SK-N-SH treated with all-trans-retinoic acid at 6 μM for 48 hours (cell line): ENCODE measurements around the gene FANCC.

Experiments
- ATAC-seq: fragments of 200-7000 bp; cut with Tn5 transposase; 3 replicates; pipeline ENCODE4 v1.9.1; 2020; ENCODE audit warnings: mild to moderate bottlenecking, moderate library complexity
- ARNTL ChIP-seq: fragments of 450-650 bp; formaldehyde crosslinking; IDR thresholded peaks from 2 replicates; pipeline ENCODE4 v1.5.0; 2020; ENCODE audit warnings: low read depth, mild to moderate bottlenecking, moderate library complexity, borderline replicate concordance
- BACH2 ChIP-seq: fragments of 250-450 bp; sonication (Bioruptor Pico); IDR thresholded peaks from 2 replicates; pipeline ENCODE4 v1.9.0; 2021; ENCODE audit warnings: mild to moderate bottlenecking, borderline replicate concordance
- CSDC2 ChIP-seq: fragments of 250-450 bp; sonication (Bioruptor Pico); IDR thresholded peaks from 2 replicates; pipeline ENCODE4 v1.5.0; 2020; ENCODE audit warnings: mild to moderate bottlenecking, moderate library complexity
- ESRRG ChIP-seq: fragments of 250-450 bp; sonication (Bioruptor Pico); IDR thresholded peaks from 2 replicates; pipeline ENCODE4 v1.6.1; 2021; ENCODE audit warnings: mild to moderate bottlenecking
- GLIS3 ChIP-seq: fragments of 250-450 bp; sonication (Bioruptor Pico); IDR thresholded peaks from 2 replicates; pipeline ENCODE4 v1.5.0; 2020; ENCODE audit warnings: mild to moderate bottlenecking, moderate library complexity
- ISL1 ChIP-seq: fragments of 250-450 bp; sonication (Bioruptor Pico); IDR thresholded peaks from 2 replicates; pipeline ENCODE4 v2.1.2; 2022; ENCODE audit warnings: mild to moderate bottlenecking, moderate library complexity
- OSR1 ChIP-seq: fragments of 250-450 bp; sonication (Bioruptor Pico); IDR thresholded peaks from 2 replicates; pipeline ENCODE4 v1.8.0; 2022; ENCODE audit warnings: moderate library complexity, mild to moderate bottlenecking, inconsistent platforms
- POU6F1 ChIP-seq: fragments of 250-450 bp; sonication (Bioruptor Pico); IDR thresholded peaks from 2 replicates; pipeline ENCODE4 v1.8.0; 2021; ENCODE audit warnings: low read depth, mild to moderate bottlenecking, moderate library complexity, borderline replicate concordance
- PPARA ChIP-seq: fragments of 250-450 bp; sonication (Bioruptor Pico); IDR thresholded peaks from 2 replicates; pipeline ENCODE4 v1.5.0; 2020; ENCODE audit warnings: mild to moderate bottlenecking, borderline replicate concordance
- RARB ChIP-seq: fragments of 250-450 bp; sonication (Bioruptor Pico); IDR thresholded peaks from 2 replicates; pipeline ENCODE4 v1.8.0; 2021; ENCODE audit warnings: mild to moderate bottlenecking, moderate library complexity
- SNAI2 ChIP-seq: fragments of 250-450 bp; sonication (Bioruptor Pico); IDR thresholded peaks from 2 replicates; pipeline ENCODE4 v1.5.0; 2020; ENCODE audit warnings: mild to moderate bottlenecking, moderate library complexity
- TCF4 ChIP-seq: fragments of 250-450 bp; sonication (Bioruptor Pico); IDR thresholded peaks from 2 replicates; pipeline ENCODE4 v1.8.0; 2021; ENCODE audit warnings: mild to moderate bottlenecking, moderate library complexity, borderline replicate concordance
- ZC3H10 ChIP-seq: fragments of 250-450 bp; sonication (Bioruptor Pico); IDR thresholded peaks from 2 replicates; pipeline ENCODE4 v1.5.1; 2021; ENCODE audit warnings: mild to moderate bottlenecking, moderate library complexity
- ZFP3 ChIP-seq: fragments of 250-450 bp; sonication (Bioruptor Pico); IDR thresholded peaks from 2 replicates; pipeline ENCODE4 v1.5.0; 2020; ENCODE audit warnings: mild to moderate bottlenecking, moderate library complexity
- ZFP30 ChIP-seq: fragments of 450-650 bp; formaldehyde crosslinking; IDR thresholded peaks from 2 replicates; pipeline ENCODE4 v1.5.0; 2022; ENCODE audit warnings: mild to moderate bottlenecking, moderate library complexity
- ZNF565 ChIP-seq: fragments of 450-650 bp; formaldehyde crosslinking; conservative IDR thresholded peaks from 2 replicates; pipeline ENCODE4 v1.5.0; 2020; ENCODE audit warnings: low read depth, mild to moderate bottlenecking, moderate library complexity
- ZNF70 ChIP-seq: fragments of 450-650 bp; formaldehyde crosslinking; IDR thresholded peaks from 2 replicates; pipeline ENCODE4 v1.5.0; 2020; ENCODE audit warnings: mild to moderate bottlenecking, moderate library complexity
- ZNF8 ChIP-seq: fragments of 450-650 bp; formaldehyde crosslinking; IDR thresholded peaks from 2 replicates; pipeline ENCODE4 v1.5.0; 2020; ENCODE audit warnings: mild to moderate bottlenecking, moderate library complexity
- TF ChIP-seq, protein P1 (sequence below): fragments of 250-450 bp; sonication (Bioruptor Pico); IDR thresholded peaks from 2 replicates; pipeline ENCODE4 v1.8.0; 2020; ENCODE audit warnings: mild to moderate bottlenecking, moderate library complexity, borderline replicate concordance
- TF ChIP-seq, protein P2 (sequence below): fragments of 250-450 bp; sonication (Bioruptor Pico); IDR thresholded peaks from 2 replicates; pipeline ENCODE4 v1.5.1; 2021; ENCODE audit warnings: mild to moderate bottlenecking, moderate library complexity
- TF ChIP-seq, protein P3 (sequence below): fragments of 250-450 bp; sonication (Bioruptor Pico); IDR thresholded peaks from 2 replicates; pipeline ENCODE4 v1.5.0; 2020; ENCODE audit warnings: mild to moderate bottlenecking, moderate library complexity

FANCC gene

DNA sequence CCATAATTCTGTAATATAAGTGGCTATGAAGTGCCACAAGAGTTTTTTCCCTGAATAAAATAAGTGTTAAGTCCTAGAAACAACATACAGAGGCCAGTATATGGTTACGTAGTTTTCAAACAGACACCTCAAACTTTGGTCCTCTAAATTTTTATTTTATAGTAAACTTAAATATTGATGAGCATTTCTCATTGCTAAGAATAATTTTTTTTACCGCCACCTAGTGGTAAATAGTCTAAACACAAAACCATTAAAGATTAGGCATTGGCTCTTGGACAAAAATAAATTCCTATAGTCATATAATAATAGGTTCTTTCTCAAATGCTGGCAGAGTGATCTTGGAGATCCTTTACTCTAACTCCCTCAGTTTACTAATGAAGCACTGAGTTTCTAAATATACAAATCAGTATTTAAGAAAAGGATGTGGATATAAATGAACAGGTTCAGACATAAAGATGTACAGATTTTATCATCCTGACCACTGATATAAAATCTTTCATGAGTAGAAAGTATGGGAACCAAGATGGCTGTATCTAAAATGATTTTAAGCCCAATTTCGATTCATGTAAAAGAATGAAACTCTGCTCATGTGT is 136.2 kb downstream of the FANCC start:
- TF ChIP-seq ZNF8 (CRISPR knock-in tag), result no peak
- TF ChIP-seq ZNF565 (CRISPR knock-in tag), result no peak
- no peak for TF ChIP-seq ISL1 (CRISPR knock-in tag)
- TF ChIP-seq POU6F1 (CRISPR knock-in tag), result no peak
- no peak for TF ChIP-seq BACH2 (CRISPR knock-in tag)
- TF ChIP-seq ARNTL (CRISPR knock-in tag), result no peak
- TF ChIP-seq, protein P1, sequence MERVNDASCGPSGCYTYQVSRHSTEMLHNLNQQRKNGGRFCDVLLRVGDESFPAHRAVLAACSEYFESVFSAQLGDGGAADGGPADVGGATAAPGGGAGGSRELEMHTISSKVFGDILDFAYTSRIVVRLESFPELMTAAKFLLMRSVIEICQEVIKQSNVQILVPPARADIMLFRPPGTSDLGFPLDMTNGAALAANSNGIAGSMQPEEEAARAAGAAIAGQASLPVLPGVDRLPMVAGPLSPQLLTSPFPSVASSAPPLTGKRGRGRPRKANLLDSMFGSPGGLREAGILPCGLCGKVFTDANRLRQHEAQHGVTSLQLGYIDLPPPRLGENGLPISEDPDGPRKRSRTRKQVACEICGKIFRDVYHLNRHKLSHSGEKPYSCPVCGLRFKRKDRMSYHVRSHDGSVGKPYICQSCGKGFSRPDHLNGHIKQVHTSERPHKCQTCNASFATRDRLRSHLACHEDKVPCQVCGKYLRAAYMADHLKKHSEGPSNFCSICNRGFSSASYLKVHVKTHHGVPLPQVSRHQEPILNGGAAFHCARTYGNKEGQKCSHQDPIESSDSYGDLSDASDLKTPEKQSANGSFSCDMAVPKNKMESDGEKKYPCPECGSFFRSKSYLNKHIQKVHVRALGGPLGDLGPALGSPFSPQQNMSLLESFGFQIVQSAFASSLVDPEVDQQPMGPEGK, result no peak
- no peak for TF ChIP-seq ZNF70 (CRISPR knock-in tag)
- TF ChIP-seq, protein P2, sequence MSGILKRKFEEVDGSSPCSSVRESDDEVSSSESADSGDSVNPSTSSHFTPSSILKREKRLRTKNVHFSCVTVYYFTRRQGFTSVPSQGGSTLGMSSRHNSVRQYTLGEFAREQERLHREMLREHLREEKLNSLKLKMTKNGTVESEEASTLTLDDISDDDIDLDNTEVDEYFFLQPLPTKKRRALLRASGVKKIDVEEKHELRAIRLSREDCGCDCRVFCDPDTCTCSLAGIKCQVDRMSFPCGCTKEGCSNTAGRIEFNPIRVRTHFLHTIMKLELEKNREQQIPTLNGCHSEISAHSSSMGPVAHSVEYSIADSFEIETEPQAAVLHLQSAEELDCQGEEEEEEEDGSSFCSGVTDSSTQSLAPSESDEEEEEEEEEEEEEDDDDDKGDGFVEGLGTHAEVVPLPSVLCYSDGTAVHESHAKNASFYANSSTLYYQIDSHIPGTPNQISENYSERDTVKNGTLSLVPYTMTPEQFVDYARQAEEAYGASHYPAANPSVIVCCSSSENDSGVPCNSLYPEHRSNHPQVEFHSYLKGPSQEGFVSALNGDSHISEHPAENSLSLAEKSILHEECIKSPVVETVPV (CRISPR knock-in tag), result no peak
- no peak for TF ChIP-seq ESRRG
- no peak for TF ChIP-seq ZC3H10 (CRISPR knock-in tag)
- no peak for TF ChIP-seq SNAI2 (CRISPR knock-in tag)
- no peak for TF ChIP-seq CSDC2 (CRISPR knock-in tag)
- TF ChIP-seq OSR1 (CRISPR knock-in tag), result no peak
- TF ChIP-seq, protein P3, sequence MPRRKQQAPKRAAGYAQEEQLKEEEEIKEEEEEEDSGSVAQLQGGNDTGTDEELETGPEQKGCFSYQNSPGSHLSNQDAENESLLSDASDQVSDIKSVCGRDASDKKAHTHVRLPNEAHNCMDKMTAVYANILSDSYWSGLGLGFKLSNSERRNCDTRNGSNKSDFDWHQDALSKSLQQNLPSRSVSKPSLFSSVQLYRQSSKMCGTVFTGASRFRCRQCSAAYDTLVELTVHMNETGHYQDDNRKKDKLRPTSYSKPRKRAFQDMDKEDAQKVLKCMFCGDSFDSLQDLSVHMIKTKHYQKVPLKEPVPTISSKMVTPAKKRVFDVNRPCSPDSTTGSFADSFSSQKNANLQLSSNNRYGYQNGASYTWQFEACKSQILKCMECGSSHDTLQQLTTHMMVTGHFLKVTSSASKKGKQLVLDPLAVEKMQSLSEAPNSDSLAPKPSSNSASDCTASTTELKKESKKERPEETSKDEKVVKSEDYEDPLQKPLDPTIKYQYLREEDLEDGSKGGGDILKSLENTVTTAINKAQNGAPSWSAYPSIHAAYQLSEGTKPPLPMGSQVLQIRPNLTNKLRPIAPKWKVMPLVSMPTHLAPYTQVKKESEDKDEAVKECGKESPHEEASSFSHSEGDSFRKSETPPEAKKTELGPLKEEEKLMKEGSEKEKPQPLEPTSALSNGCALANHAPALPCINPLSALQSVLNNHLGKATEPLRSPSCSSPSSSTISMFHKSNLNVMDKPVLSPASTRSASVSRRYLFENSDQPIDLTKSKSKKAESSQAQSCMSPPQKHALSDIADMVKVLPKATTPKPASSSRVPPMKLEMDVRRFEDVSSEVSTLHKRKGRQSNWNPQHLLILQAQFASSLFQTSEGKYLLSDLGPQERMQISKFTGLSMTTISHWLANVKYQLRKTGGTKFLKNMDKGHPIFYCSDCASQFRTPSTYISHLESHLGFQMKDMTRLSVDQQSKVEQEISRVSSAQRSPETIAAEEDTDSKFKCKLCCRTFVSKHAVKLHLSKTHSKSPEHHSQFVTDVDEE (CRISPR knock-in tag), result no peak
- no peak for TF ChIP-seq ZFP30 (CRISPR knock-in tag)
- no peak for TF ChIP-seq TCF4
- no peak for TF ChIP-seq PPARA (CRISPR knock-in tag)
- TF ChIP-seq RARB, result no peak
- no peak for ATAC-seq

GRCh38 chr9:95177617-95178016 is 139.9 kb downstream of the FANCC start:
- TF ChIP-seq ZFP30 (CRISPR knock-in tag) (no peak), ARNTL (CRISPR knock-in tag) (no peak), ZFP3 (CRISPR knock-in tag) (no peak), ESRRG (no peak), PPARA (CRISPR knock-in tag) (no peak), OSR1 (CRISPR knock-in tag) (no peak), SNAI2 (CRISPR knock-in tag) (no peak), ZC3H10 (CRISPR knock-in tag) (no peak), CSDC2 (CRISPR knock-in tag) (no peak), ISL1 (CRISPR knock-in tag) (no peak)
- TF ChIP-seq, protein P2 (CRISPR knock-in tag), result no peak
- TF ChIP-seq, all 23 proteins: peak for 0
- no peak for ATAC-seq

DNA sequence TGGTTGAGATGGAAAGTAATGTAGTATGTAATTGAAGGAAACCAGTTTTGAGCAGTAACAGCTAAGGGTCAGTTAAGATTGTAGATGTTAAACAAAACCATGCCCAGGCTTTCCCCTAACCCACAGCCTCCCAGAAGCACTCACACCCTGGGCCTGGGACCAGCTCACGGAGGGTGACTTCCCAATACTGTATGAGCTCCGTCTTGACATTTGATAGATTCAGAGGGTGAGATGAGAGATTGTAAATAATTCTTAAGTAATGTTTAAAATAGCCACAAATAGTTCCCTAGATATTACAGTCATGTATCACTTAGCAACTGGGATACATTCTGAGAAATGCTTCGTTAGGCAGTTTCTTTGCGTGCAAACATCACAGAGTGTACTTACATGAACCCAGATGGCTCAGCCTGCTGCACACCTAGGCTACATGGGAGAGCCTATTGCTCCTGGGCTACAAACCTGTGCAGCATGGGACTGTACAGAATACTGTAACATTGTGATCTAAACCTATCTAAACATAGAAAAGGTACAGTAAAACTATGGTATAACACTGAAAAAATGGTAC is 140.7 kb downstream of the FANCC start:
- no peak for ATAC-seq
- TF ChIP-seq GLIS3 (no peak), ESRRG (no peak), ARNTL (CRISPR knock-in tag) (no peak), ZFP3 (CRISPR knock-in tag) (no peak), ZNF70 (CRISPR knock-in tag) (no peak)
